DMS53 (cell line): ENCODE results near the gene MED22.

Source experiments
- DNase-seq: peaks from one replicate; lab custom pipeline; 2025; lab: John Stamatoyannopoulos, UW

MED22 gene

DNA sequence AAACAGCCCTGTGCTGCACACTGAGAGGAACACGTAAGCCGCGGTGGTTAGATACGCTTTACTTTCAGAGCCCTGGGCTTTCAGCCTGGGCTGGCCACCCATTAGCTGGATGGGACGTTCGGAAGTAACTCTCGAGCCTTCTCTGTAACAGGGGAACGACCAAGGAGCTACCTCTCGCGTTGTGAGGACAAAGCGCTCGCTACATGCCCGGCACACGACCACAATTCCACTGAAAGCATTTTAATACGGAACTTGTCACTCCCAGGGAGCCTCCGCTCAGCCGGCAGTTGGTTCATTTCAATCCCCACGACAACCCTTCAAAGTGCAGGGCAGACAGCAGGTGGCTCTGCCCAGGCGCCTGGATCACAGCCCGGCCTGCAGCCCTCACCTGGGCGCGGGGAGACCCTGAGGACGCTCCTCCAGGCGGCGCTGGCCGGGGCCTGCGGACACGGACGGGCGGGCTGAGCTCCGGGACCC, 8.0 kb upstream of the MED22 start:
- peak; percentile 77 for DNase-seq

DNA sequence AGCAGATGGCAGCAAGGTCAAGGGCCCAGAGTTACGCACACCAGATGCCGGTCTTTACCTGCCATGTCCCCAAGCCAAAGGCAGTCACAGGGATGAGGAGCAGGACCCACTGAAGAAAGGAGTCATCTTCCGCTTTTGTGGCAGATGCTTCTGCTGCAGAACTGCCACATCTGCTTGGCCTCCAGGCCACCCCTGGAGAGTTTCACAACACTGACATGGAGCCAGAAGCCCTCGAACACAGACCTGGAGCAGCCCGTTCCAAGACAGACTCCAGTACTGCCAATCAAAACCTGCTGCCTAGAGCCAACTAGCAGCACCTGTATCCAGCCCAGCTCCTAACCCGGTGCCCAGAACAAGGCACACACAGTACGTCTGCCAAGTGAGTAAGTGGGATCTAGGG, 6.8 kb upstream of the MED22 start:
- no peak for DNase-seq

DNA sequence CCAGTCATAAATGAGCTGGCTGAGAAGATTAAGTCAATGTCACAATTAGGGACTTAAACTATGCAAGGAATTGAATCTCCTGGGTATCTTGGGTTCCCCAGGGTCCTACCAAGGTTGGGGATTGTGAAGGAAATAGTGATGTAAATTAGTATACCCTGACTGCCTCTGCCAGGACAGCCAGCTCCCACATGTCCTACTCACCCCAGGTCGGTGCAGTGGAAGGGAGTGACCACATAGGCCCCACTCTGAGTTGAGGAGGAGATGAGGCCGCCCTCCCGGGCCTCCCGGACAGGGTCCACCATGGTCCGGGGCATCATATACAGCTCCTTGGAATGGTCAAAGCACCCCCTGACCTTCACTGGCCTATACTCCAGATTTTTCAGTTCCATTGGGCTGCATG, 5.6 kb upstream of the MED22 start:
- DNase-seq, result no peak

DNA sequence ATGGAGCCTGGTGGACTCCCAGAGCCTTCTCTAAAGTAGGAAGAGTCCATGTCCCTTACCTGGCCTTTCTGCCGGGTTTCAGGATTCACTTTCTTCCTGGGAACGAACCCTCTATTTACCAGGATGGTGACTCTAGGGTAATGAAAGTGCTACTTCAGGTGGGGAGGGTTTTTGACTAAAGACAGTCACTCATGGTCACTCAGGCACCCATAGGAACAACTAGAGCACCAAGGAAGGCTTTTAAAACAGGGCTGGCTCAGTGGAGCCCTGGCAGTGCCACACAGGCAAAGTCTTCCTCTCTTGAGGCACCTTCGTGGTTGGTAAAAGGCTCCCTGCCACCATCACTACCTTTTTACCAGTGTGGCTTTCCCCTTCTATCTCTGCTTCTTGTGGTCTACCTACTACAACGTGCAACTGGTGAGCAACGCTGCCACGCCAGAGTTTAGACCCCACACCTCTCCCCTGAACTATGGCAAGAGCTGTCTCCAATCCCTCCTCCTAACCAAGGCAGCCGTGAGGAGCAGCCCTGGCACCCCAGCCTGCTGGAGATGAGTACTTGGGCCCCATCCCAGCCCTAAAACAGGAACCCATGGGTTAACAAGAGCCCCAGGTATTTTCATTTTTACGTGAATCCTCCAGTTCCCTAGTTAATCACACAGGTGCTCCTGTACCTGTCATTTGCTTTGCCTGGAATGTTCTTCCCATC, 4.9 kb upstream of the MED22 start:
- DNase-seq, result no peak

DNA sequence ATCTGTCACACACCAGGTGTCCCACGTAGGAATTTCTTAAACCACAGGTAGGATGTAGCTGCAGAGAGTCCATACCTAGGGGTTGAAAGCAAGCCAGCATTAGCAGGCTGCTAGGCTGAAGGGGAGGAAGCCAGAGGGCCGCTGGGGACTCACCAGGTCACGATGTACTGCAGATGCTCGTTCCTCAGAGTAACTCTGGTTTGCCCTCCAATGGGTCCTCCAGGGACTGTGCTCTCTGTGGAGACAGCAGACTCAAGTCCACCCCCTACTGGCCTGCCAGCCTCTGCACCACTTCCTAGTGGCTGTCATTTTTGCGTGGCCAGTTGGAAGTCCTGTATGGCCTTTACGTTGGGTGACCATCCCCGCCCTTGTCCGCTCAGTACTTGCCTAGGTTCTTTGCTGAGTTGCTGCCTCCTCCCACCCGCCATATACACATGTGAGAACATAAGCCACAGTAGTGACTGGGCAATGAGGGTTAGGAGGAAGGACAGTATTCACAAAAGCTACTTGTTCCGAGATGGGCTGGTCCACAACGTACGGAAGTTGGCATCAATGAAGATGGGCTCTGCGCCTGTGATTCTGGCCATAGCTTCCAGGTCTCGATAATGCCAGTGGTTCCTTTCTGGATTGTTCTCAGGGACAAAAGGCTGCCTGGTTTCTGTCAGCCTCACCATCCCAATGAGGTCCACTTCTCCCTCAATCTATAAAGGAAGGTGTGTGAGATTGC, 4.1 kb upstream of the MED22 start:
- peak; percentile 83 for DNase-seq

- DNase-seq, result no peak
Observed at GRCh38 chr9:133351526-133351907, 3.6 kb upstream of the MED22 start.

GRCh38 chr9:133349965-133350616, 2.2 kb upstream of the MED22 start:
- DNase-seq, result no peak

GRCh38 chr9:133348718-133349573, 1.0 kb upstream of the MED22 start:
- DNase-seq, result peak; percentile 63

- peak; percentile 73 for DNase-seq
Observed at GRCh38 chr9:133347515-133347984, 381 bp downstream of the MED22 start.

- no peak for DNase-seq
Observed at GRCh38 chr9:133346021-133346785, 1.7 kb downstream of the MED22 start.

- no peak for DNase-seq
Observed at GRCh38 chr9:133345596-133345995, 2.3 kb downstream of the MED22 start.

DNA sequence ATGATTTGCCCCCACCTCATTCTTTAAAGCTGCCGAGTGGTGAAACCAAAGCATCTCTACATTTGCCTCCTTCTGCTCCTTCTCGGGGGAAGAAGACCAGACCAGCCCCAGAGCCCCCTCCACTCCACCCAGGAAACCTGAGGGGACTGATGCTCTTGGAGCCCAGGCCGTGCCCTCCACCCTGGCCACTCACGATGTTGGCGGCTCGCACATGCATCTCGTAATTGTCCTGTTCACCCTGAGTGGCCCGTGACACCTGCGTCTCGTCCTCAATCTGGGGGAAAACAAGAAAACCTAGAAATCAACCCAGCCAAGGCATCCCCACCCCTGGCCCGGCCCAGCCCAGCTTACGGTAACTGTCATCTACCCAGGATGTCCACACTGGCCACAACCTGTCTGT, 3.0 kb downstream of the MED22 start:
- DNase-seq, result no peak

DNA sequence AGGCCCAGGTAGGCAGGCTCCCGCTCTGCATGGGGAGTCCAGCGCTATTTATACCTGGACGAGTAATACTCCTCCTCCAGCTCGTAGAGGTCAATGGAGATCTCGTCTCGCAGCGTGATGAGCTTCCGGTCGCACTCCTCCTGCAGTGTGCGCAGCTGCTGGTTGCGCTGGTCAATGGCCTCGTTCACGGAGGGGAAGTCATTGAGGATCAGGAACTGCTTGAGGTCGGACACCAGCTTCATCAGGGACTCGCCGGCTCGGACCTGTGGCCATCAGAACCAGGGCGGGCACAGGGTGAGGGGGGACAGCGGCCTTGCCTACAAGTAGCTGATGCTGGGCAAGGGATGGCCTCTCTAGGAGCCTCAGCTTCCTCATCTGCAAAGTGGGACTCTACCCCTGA, 3.9 kb downstream of the MED22 start:
- DNase-seq, result no peak

- peak; percentile 30 for DNase-seq
Observed at GRCh38 chr9:133342570-133342969, 5.4 kb downstream of the MED22 start.

GRCh38 chr9:133342069-133342406, 5.9 kb downstream of the MED22 start:
- peak; percentile 33 for DNase-seq

DNA sequence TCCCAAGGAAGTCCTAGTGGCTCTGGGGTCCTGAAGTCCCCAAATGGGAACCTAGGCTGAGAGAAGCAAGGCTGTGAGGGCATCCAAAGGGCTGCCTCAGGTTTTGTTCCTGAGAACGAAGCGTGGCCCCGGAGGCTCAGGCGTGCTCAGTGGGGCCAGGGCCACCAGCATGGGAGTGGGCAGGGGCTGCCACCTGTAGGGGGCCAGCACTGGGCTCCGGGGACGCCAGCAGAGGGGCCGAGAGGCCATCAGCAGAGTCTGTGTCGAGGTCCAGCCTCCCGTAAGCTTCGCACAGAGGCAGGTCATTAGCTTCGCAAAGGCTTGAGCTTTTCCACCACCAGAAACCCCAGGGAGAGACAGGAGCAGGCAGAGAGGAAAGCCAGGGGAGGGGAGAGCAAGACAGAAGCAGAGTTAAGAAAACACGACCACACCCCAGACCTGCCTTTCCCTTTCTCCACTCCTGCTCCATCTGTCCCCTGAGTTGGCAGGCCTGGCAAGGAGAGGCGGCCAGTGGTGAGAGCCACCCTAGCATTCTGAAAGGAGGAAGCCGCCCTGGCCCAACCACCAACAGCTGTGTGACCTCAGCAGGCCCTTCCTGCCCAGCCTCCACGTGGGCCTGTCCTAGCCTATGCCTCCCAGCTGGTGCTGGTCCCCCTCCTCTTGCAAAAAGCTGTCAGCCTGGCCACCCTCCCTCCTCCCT, 6.4 kb downstream of the MED22 start:
- DNase-seq, result no peak

DNA sequence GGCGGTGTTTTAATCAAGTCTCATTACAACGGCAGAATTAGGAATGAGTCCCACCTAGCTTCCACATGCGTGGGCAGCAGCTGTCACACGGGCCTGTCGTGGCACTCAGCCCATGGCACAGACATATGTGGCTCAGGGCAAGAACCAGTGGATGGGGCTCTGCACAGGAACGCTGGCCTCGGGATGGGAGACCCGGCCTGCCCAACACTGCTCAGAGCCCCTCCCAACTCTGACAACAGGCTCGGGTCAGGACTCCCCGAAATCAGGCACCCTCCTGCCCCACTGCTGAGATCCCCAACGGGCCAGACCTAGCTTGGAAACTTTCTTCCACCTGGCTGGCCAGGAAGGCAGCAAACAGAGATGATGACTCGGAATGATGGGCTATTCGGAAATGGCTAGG, 7.0 kb downstream of the MED22 start:
- DNase-seq, result no peak

DNA sequence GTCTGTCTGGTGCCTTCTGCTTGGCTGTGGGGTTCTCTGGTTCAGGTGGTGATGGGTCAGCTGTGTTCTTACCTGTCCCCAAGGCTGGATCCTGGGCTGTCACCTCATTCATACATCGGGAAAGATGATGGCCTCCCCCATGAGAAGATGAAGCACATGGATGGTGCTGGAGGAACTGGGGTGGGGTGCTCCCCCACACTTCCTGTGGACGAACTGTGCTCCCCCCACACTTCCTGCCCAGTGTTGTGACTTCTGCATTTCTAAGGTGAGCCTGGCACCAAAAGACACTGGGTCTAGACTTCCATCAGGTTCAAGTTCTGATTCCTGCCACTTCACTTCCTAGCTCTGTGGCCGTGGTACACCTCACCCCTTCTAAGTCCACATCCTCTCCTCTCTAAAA, 7.7 kb downstream of the MED22 start:
- no peak for DNase-seq

DNA sequence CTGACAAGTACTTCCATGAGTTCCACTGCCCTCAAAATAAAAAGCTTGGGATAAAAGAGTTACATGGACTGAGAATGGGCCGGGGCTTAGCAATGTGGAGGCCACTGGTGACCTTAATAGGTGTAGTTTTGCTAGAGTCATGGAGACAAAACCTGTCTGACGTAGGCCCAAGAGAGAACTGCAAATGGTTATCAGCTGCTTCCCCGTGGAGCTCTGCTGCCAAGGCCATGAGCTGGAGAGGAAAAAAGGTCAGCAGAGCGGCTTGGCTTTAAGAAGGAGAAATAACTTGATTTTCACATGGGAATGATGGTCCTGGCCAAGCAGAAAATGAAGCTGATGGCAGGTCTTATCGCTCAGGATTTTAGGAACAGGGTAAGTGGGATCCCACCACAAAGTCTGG, 8.3 kb downstream of the MED22 start:
- DNase-seq, result no peak

DNA sequence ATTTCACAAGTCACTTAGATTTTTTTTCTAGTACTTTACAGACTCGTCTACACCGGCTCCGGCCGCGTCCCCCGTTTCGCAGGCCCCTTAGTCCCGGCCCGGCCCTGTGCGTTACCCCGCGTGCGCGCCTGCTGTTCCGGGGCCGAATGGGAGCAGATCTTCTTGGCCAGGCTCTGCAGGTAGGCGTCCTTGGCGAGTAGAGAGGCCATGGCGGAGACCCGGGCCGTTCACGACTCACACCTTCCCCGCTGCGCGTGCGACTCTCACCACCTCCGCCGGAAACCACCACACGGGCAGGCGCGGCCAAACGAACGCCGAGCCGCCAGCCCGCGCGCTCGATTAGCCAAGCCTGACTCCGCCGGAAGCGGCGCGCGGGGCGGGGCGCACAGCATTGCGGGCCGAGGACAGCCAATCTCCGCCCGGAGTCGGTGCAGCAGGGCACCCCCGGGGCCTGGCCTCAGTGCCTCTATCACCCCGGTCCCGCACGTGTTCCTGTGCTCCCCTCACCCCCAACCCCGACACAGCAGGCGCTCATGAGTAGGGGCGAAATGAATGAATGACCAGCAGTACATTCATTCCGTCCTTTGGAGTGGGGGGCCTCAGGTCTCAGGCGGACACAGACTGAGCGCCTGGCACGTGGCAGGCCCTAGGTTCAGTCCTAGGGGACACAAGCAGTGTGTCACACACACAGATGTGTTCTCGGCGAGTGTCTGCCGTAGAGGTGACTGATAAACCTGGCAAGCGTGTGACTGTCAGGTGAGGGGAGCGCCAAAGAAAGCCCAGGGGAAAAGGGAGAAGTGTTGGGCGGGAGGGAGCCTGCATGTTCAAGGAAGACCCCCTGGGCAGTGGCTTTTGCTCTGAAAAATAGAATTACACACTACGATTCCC, 11.8 kb downstream of the MED22 start, which contains the start of gene SURF6:
TSS of gene SURF6 (minus strand) at position 265 of the 888 bp plus-strand sequence. CDS start at position 209, 56 bp downstream.
- DNase-seq, result peak; percentile 98
